Lung (tissue), 12 donors: ENCODE results near the gene SPIN3. TPM values are rescaled to one million over a fixed set of nuclear protein-coding genes. Genes with fewer than 3 reads are reported as not detected.

Source experiments
- ATAC-seq: fragments of 200-7000 bp; cut with Tn5 transposase; one replicate; pipeline ENCODE4 v1.9.1; 2020; ENCODE audit warnings: moderate number of reproducible peaks; ENCODE audit not compliant: insufficient read depth, low FRiP score
- DNase-seq, 3 donors: peaks; one replicate each; pipeline ENCODE4 v3.0.0-alpha.2; 2013 to 2017
- H3K27ac ChIP-seq, 2 donors: one replicate each; pipeline ENCODE4 v1.5.1; 2013; ENCODE audit warnings: mild to moderate bottlenecking in 2 of 2, moderate library complexity in 2 of 2, control low read depth in 1 of 2, inconsistent platforms in 1 of 2, low read depth in 1 of 2, low read length in 1 of 2
- H3K27me3 ChIP-seq, 3 donors: one replicate each; pipeline ENCODE4 v1.5.1; 2013; ENCODE audit warnings: low read length in 2 of 3; ENCODE audit not compliant: control insufficient read depth in 3 of 3, insufficient read depth in 3 of 3
- H3K36me3 ChIP-seq, 4 donors: one replicate each; pipeline ENCODE4 v1.5.1; 2013; ENCODE audit warnings: low read length in 4 of 4, mild to moderate bottlenecking in 1 of 4, moderate library complexity in 1 of 4; ENCODE audit not compliant: control insufficient read depth in 4 of 4, insufficient read depth in 4 of 4
- H3K4me1 ChIP-seq, 5 donors: one replicate each; pipeline ENCODE4 v1.5.1; 2013; ENCODE audit warnings: low read length in 5 of 5, mild to moderate bottlenecking in 2 of 5, moderate library complexity in 1 of 5; ENCODE audit not compliant: control insufficient read depth in 5 of 5, insufficient read depth in 5 of 5
- H3K4me3 ChIP-seq: one replicate; pipeline ENCODE4 v1.5.1; 2013; ENCODE audit warnings: mild to moderate bottlenecking, control low read depth, moderate library complexity
- H3K9ac ChIP-seq, 2 donors: one replicate each; pipeline ENCODE4 v1.5.1; 2013; ENCODE audit warnings: low read length in 2 of 2, control low read depth in 1 of 2; ENCODE audit not compliant: insufficient read depth in 1 of 2
- H3K9me3 ChIP-seq, 4 donors: one replicate each; pipeline ENCODE4 v1.5.1; 2013; ENCODE audit warnings: low read length in 3 of 4, mild to moderate bottlenecking in 1 of 4, moderate library complexity in 1 of 4; ENCODE audit not compliant: control insufficient read depth in 4 of 4, insufficient read depth in 3 of 4
- WGBS, 2 donors: extraction: QIAGEN DNeasy Blood & Tissue Kit; methylation state at CpG; one replicate each; pipeline ENCODE4 v1.1.7; 2013; 5-methylcytosine and 5-hydroxymethylcytosine counted together
- polyA plus RNA-seq, 2 donors: library from polyadenylated mRNA; stranded (reverse); fragments of 200-250 nt; gene quantifications; one replicate each; pipeline ENCODE4 v1.2.1, GENCODE V29; 2013
- total RNA-seq, 2 donors: library from RNA; depleted of rRNA in 1 of 2; stranded (reverse); fragments of >200 nt in 1 of 2; gene quantifications; one replicate each; pipeline ENCODE4 v1.2.1, GENCODE V29; 2014 to 2021
- TF ChIP-seq, protein P1 (sequence below): IDR thresholded peaks from 2 replicates; pipeline ENCODE4 v1.5.1; 2012; ENCODE audit warnings: mild to moderate bottlenecking; ENCODE audit errors: control extremely low read depth, extremely low read depth
- donor health status: control.
- donor health status: control.
- donor health status: Bipolar disorder and iron deficiency.
- donor health status: healthy.
- donor health status: DM: yes; HTN: yes; CAD: no.

The SPIN3 gene
- total and polyA plus RNA-seq, 4 donors, result 3.5 to 18.5 (median 8.7) TPM

DNA sequence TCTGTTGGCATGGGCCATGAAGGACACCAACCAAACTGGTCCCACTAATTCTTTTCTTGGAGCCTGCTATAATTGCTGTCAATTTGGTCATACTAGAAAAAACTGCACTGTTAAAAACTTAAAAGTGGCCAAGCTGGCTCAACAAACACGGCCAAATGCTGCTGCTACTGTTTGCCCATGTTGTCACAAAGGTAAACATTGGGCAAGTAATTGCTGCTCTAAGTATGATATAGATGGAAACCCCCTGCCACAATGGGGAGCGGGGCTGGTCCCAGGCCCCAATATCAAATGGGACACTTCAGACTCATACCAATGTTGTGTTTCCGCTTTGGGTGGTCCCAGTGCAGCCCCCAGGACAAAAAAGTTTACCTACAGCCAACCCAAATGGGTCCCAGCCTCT lies 52.1 kb downstream of the SPIN3 start:
- DNase-seq (no peak), ATAC-seq (no peak)
- H3K27ac ChIP-seq, result no peak overlapping the region
- H3K27me3 ChIP-seq, result peaks cover 0 to 5% (median 0%) of the 10 kb centered on the region in 3 donors
- no peaks in the 10 kb centered on the region for H3K36me3 ChIP-seq
- WGBS, 2 donors, result 68 to 82% methylated on average over 3 of the region's 3 CpGs
- TF ChIP-seq, protein P1, sequence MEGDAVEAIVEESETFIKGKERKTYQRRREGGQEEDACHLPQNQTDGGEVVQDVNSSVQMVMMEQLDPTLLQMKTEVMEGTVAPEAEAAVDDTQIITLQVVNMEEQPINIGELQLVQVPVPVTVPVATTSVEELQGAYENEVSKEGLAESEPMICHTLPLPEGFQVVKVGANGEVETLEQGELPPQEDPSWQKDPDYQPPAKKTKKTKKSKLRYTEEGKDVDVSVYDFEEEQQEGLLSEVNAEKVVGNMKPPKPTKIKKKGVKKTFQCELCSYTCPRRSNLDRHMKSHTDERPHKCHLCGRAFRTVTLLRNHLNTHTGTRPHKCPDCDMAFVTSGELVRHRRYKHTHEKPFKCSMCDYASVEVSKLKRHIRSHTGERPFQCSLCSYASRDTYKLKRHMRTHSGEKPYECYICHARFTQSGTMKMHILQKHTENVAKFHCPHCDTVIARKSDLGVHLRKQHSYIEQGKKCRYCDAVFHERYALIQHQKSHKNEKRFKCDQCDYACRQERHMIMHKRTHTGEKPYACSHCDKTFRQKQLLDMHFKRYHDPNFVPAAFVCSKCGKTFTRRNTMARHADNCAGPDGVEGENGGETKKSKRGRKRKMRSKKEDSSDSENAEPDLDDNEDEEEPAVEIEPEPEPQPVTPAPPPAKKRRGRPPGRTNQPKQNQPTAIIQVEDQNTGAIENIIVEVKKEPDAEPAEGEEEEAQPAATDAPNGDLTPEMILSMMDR, result no peak
- no peak overlapping the region for H3K9ac ChIP-seq
- H3K4me1 ChIP-seq, result no peaks in the 10 kb centered on the region
- H3K4me3 ChIP-seq, result no peak overlapping the region
- peaks cover 0 to 2% (median 0%) of the 10 kb centered on the region in 4 donors for H3K9me3 ChIP-seq

Other genes starting within 250 kb of the SPIN3 start
- 10 to 100 TPM in 1 of 2 donors, 1 to 10 TPM in 1; 8.0 to 13.3 TPM for gene SPIN2B, start 126.0 kb upstream of the SPIN3 start, total RNA-seq
- gene SPIN2B, start 126.0 kb upstream of the SPIN3 start, polyA plus RNA-seq, result 1 to 10 TPM; 4.5 to 8.1 TPM
- under 1 TPM; 0.77 to 0.80 TPM for gene SPIN2A, start 141.9 kb upstream of the SPIN3 start, total RNA-seq
- gene SPIN2A, start 141.9 kb upstream of the SPIN3 start, polyA plus RNA-seq, result under 1 TPM; 0.25 to 0.63 TPM